ENCODE data around the gene COL20A1.

- TF ChIP-seq CTCF (IDR thresholded peaks at IDR 0.05) (no peak), POLR2A (IDR thresholded peaks at IDR 0.05) (no peak)
Observed at GRCh38 chr20:63246490-63247288, 46.3 kb upstream of the COL20A1 start.

Data from vagina (tissue), 2 donors.